ENCODE measurements around the gene PLCB3.

DNA sequence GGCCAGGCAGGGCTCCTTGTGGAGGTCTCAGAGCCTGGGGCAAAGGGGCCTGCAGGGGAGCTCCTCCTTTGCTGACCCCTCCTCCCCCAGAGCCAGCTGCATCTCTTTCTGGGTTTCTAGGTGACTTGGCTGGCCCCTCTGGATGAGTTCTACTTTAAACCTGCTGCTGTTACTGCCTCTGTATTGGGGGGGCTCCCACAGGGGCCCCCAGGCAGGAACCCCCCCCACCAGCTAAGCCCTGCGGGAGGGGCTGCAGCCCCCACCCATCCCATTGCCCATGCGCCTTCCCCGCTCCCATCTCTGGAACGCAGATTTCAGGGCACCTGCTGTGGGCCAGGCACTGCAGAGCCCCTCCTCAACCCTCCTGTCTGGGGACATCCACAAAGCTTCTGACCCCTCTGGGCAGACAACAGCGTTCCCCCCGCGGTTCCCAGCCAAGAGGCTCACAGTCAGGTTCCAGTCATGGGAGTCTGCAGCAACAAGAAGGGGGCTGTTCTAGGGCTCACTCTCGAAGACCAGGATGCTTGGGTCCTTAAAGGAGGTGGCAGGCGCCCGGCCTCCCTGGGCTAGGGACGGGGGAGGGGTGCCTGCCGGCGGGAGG, 815 bp upstream of the PLCB3 start:
- TF ChIP-seq EZH2 (IDR thresholded peaks at IDR 0.05; ENCODE audit: borderline replicate concordance, low read depth, low read length, poor library complexity, severe bottlenecking): no peak
- TF ChIP-seq, protein P1, sequence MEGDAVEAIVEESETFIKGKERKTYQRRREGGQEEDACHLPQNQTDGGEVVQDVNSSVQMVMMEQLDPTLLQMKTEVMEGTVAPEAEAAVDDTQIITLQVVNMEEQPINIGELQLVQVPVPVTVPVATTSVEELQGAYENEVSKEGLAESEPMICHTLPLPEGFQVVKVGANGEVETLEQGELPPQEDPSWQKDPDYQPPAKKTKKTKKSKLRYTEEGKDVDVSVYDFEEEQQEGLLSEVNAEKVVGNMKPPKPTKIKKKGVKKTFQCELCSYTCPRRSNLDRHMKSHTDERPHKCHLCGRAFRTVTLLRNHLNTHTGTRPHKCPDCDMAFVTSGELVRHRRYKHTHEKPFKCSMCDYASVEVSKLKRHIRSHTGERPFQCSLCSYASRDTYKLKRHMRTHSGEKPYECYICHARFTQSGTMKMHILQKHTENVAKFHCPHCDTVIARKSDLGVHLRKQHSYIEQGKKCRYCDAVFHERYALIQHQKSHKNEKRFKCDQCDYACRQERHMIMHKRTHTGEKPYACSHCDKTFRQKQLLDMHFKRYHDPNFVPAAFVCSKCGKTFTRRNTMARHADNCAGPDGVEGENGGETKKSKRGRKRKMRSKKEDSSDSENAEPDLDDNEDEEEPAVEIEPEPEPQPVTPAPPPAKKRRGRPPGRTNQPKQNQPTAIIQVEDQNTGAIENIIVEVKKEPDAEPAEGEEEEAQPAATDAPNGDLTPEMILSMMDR (conservative IDR thresholded peaks at IDR 0.05; ENCODE audit: low read depth, low read length): no peak
